ENCODE data around the gene AKAP6. TPM values are rescaled to one million over a fixed set of nuclear protein-coding genes. Genes with fewer than 3 reads are reported as not detected.

The AKAP6 gene
- total and polyA plus RNA-seq, 2 of the 8 experiments (the other 6 are each of a cell fraction or from before 2014, with no cell fraction given) = 0.09 to 0.89 TPM

DNA sequence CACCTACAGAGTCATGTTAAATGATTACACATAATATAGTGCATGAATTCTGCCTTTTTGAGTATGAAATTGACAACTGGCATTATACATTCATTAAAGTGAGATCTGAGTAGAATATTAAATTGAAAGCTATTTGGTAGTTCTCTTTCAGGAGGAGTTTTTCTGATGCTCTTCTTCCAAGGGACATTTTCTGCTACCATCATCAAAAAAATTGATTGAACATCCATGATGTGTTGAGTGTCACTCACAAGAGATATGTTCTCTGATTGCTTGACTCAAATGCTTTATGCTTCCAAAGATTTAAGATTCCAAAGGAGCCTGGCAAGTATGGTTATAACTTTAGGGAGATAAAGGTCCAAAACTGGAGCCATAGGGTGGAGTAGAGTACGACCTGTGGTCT, 64.9 kb downstream of the AKAP6 start:
- Histone ChIP-seq H3K36me3 (ENCODE audit: control insufficient read depth in 2 of 4, insufficient read depth in 4 of 4, low read length in 3 of 4) (no peaks in the 10 kb centered on the region), H3K79me1 (ENCODE audit: low read depth, low read length) (no peaks in the 10 kb centered on the region), H2BK120ac (replicated peaks; ENCODE audit: low read depth, low read length) (no peak overlapping the region), H3K4me3 (ENCODE audit: extremely low read depth in 1 of 4, insufficient read depth in 2 of 4, low read depth in 3 of 4, low read length in 4 of 4) (no peak overlapping the region), H3K4me1 (replicated peaks in 1 of 4; ENCODE audit: control insufficient read depth in 3 of 4, insufficient read depth in 4 of 4, low read length in 3 of 4) (peaks cover 0 to 4% (median 1%) of the 10 kb centered on the region in 4 experiments; a peak in 4 of 7 replicates), H3K9me3 (ENCODE audit: insufficient read depth in 2 of 2, low read depth in 1 of 2, low read length in 1 of 2) (no peaks in the 10 kb centered on the region; a peak in 1 of 4 replicates), H3K4me2 (ENCODE audit: insufficient read depth in 1 of 2, low read depth in 2 of 2, low read length in 2 of 2) (no peak overlapping the region), H4K5ac (ENCODE audit: insufficient read length, low read depth, low read length) (no peak overlapping the region), H3K18ac (ENCODE audit: extremely low read depth, low read length) (no peak overlapping the region), H4K91ac (replicated peaks; ENCODE audit: insufficient read length, low read length) (no peak overlapping the region), H2BK12ac (ENCODE audit: low read depth, low read length) (no peak overlapping the region), H2BK5ac (ENCODE audit: low read depth, low read length) (no peak overlapping the region), H3K14ac (ENCODE audit: insufficient read length) (no peak overlapping the region), H2AK5ac (ENCODE audit: low read depth, low read length) (no peak overlapping the region), H2BK20ac (ENCODE audit: low read length) (no peak overlapping the region), H3K4ac (replicated peaks; ENCODE audit: insufficient read length, low read depth, low read length) (no peak overlapping the region), H2AFZ (ENCODE audit: low read length) (no peak overlapping the region), H3K27me3 (replicated peaks in 1 of 4; ENCODE audit: control insufficient read depth in 3 of 4, extremely low read depth in 1 of 4, insufficient read depth in 3 of 4, low read length in 3 of 4) (no peaks in the 10 kb centered on the region), H3K27ac (ENCODE audit: low read depth, low read length) (no peak overlapping the region), H4K20me1 (replicated peaks in 1 of 2; ENCODE audit: control insufficient read depth in 1 of 2, insufficient read depth in 2 of 2, low read length in 2 of 2) (no peaks in the 10 kb centered on the region), H4K8ac (ENCODE audit: extremely low read depth, insufficient read depth, low read length) (no peak overlapping the region), H3K23me2 (ENCODE audit: low read depth, low read length) (no peaks in the 10 kb centered on the region), H3K23ac (ENCODE audit: insufficient read length) (no peak overlapping the region), H3K56ac (replicated peaks; ENCODE audit: insufficient read length, low read depth, low read length) (no peak overlapping the region), H2BK15ac (ENCODE audit: low read length) (no peak overlapping the region), H3K79me2 (ENCODE audit: control insufficient read depth in 1 of 2, insufficient read depth in 2 of 2, low read length in 2 of 2) (no peaks in the 10 kb centered on the region), H3K9ac (replicated peaks in 1 of 4; ENCODE audit: extremely low read depth in 1 of 4, low read depth in 3 of 4, low read length in 3 of 4) (no peak overlapping the region)
- ChIA-PET CTCF (ENCODE audit: partially characterized antibody) (no interaction called here), POLR2A (ENCODE audit: partially characterized antibody) (no interaction called here)
- 65% methylated on average over 1 of the region's 1 CpG; no CpG with 5 or more reads in 1 of the 2 experiments for WGBS, 2 experiments (ENCODE audit: extremely low coverage in 1 of 2, insufficient coverage in 1 of 2, insufficient read length in 1 of 2, insufficient replicate concordance in 2 of 2, low coverage in 1 of 2, low lambda C conversion rate in 2 of 2, missing lambda C conversion rate in 1 of 2)
- FAIRE-seq = no peak
- no peak for DNase-seq (ENCODE audit: low read depth in 1 of 2, low spot score in 2 of 2)
- TF ChIP-seq, protein P1, sequence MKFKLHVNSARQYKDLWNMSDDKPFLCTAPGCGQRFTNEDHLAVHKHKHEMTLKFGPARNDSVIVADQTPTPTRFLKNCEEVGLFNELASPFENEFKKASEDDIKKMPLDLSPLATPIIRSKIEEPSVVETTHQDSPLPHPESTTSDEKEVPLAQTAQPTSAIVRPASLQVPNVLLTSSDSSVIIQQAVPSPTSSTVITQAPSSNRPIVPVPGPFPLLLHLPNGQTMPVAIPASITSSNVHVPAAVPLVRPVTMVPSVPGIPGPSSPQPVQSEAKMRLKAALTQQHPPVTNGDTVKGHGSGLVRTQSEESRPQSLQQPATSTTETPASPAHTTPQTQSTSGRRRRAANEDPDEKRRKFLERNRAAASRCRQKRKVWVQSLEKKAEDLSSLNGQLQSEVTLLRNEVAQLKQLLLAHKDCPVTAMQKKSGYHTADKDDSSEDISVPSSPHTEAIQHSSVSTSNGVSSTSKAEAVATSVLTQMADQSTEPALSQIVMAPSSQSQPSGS (IDR thresholded peaks at IDR 0.05; ENCODE audit: low read length) = no peak
- no peak for TF ChIP-seq CTBP2 (IDR thresholded peaks at IDR 0.05; ENCODE audit: borderline replicate concordance, insufficient read depth, insufficient read length, low read length)
- no peak for TF ChIP-seq BRCA1 (IDR thresholded peaks at IDR 0.05; ENCODE audit: low read depth, low read length)
